CD8-positive, alpha-beta memory T cell (primary cell): ENCODE measurements around the gene INPP5K. TPM values are rescaled to one million over a fixed set of nuclear protein-coding genes. Genes with fewer than 3 reads are reported as not detected.
"Not testable (repeated sequence)": the region's sequence is repeated elsewhere in the genome, so short reads cannot be mapped to it uniquely, and the experiment has no call there.

Experiments used
- CTCF ChIA-PET: fragments of 350-600 bp; sonication (Branson Sonifier 250); formaldehyde crosslinking; loops from one replicate; lab custom pipeline; 2021; ENCODE audit warnings: antibody characterized with exemption; lab: Charles Lee
- POLR2A ChIA-PET: fragments of 350-600 bp; sonication (Branson Sonifier 250); formaldehyde crosslinking; loops from one replicate; lab custom pipeline; 2021; ENCODE audit warnings: antibody characterized with exemption; lab: Charles Lee
- DNase-seq, 5 donors: peaks; one replicate each; pipeline versions ENCODE4 v3.0.0 to v3.0.0-alpha.2; 2020 to 2022; ENCODE audit warnings: mixed read lengths in 1 of 5
- H3K27ac ChIP-seq: one replicate; pipeline ENCODE4 v1.7.0; 2013; ENCODE audit warnings: low read depth, mild to moderate bottlenecking, low read length, moderate library complexity
- H3K27me3 ChIP-seq: 2 replicates; pipeline ENCODE4 v1.7.0; 2013; ENCODE audit warnings: low read length, mild to moderate bottlenecking; ENCODE audit not compliant: insufficient read depth, poor library complexity, severe bottlenecking
- H3K36me3 ChIP-seq: 2 replicates; pipeline ENCODE4 v1.7.0; 2013; ENCODE audit warnings: mild to moderate bottlenecking, low read length, moderate library complexity; ENCODE audit not compliant: insufficient read depth
- H3K4me1 ChIP-seq: 2 replicates; pipeline ENCODE4 v1.7.0; 2013; ENCODE audit warnings: mild to moderate bottlenecking, low read length, moderate library complexity; ENCODE audit not compliant: insufficient read depth
- H3K4me3 ChIP-seq: 2 replicates; pipeline ENCODE4 v1.7.0; 2013; ENCODE audit warnings: mild to moderate bottlenecking, low read length
- H3K9me3 ChIP-seq: 2 replicates; pipeline ENCODE4 v1.7.0; 2013; ENCODE audit warnings: mild to moderate bottlenecking, low read length
- H3K27ac Mint-ChIP-seq, 8 donors: one replicate each; pipeline ENCODE4 v1.8.0; 2020 to 2021; ENCODE audit warnings: mixed read lengths in 8 of 8, mild to moderate bottlenecking in 6 of 8, inconsistent platforms in 3 of 8, moderate library complexity in 3 of 8
- H3K27me3 Mint-ChIP-seq, 2 donors: one replicate each; pipeline ENCODE4 v1.8.0; 2020 to 2021; ENCODE audit warnings: mixed read lengths in 2 of 2, mild to moderate bottlenecking in 1 of 2, moderate library complexity in 1 of 2
- H3K36me3 Mint-ChIP-seq, 3 donors: one replicate each; pipeline ENCODE4 v1.8.0; 2020 to 2021; ENCODE audit warnings: mixed read lengths in 3 of 3, inconsistent platforms in 1 of 3, mild to moderate bottlenecking in 1 of 3
- H3K4me1 Mint-ChIP-seq, 3 donors: one replicate each; pipeline ENCODE4 v1.8.0; 2020 to 2021; ENCODE audit warnings: mixed read lengths in 3 of 3, inconsistent platforms in 1 of 3, mild to moderate bottlenecking in 1 of 3
- H3K4me3 Mint-ChIP-seq, 7 donors: one replicate each; pipeline ENCODE4 v1.8.0; 2020 to 2021; ENCODE audit warnings: mixed read lengths in 7 of 7, mild to moderate bottlenecking in 6 of 7, moderate library complexity in 4 of 7, inconsistent platforms in 2 of 7
- H3K9me3 Mint-ChIP-seq, 5 donors: one replicate each; pipeline ENCODE4 v1.8.0; 2020 to 2022; ENCODE audit warnings: mixed read lengths in 5 of 5, mild to moderate bottlenecking in 3 of 5, moderate library complexity in 2 of 5, inconsistent platforms in 1 of 5
- polyA plus RNA-seq: library from polyadenylated mRNA; unstranded; fragments of 300-500 nt; fragmentation: Illumina TruSeq; gene quantifications from one replicate; pipeline ENCODE4 v1.2.3, GENCODE V29; 2021
- total RNA-seq, 2 experiments: library from RNA; stranded (reverse); gene quantifications; one replicate each; pipeline ENCODE4 v1.2.3, GENCODE V29; 2021

The INPP5K gene
- total and polyA plus RNA-seq, 3 experiments from 2014 or later: 29.5 to 80.2 (median 31.9) TPM

DNA sequence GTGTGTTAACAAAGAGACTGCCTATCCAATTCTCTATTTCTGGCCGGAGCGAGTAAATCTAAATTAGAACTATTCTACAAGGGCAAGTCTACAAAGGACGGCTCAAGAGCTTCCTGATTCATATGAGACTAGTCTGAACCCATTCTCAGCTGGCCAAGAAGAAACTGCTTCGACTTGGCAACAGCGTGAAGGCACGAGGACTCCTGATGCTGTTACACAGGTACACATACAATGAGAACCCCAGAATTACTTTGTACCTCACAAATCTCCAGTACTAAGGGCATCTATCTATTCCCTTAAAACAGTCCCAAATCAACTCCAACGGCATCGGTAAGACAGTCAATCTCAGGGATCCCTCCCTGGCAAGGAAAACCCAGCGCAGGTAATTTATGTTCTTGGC, 61.9 kb downstream of the INPP5K start:
- H3K36me3 Mint-ChIP-seq: peaks cover 0 to 28% (median 2%) of the 10 kb centered on the region in 3 donors
- ChIA-PET CTCF (interaction anchor here (1.2 to 1.5 kb wide), 2 partner anchors 10 to 89 kb away, joined by 4 to 5 read pairs; no protein-coding TSS in a partner anchor), POLR2A (interaction anchor here (1.0 kb wide), 1 partner anchor 62 kb away, joined by 3 read pairs; the partner anchor contains the start of gene INPP5K)
- Histone ChIP-seq H3K36me3 (no peaks in the 10 kb centered on the region), H3K27me3 (no peaks in the 10 kb centered on the region), H3K4me3 (peak overlapping the region; percentile 52), H3K4me1 (peaks cover 22% of the 10 kb centered on the region), H3K9me3 (no peaks in the 10 kb centered on the region), H3K27ac (peak overlapping the region; percentile 46)
- peaks cover 35 to 50% (median 45%) of the 10 kb centered on the region in 3 donors for H3K4me1 Mint-ChIP-seq
- no peaks in the 10 kb centered on the region for H3K9me3 Mint-ChIP-seq
- DNase-seq: no peak
- H3K27me3 Mint-ChIP-seq: peaks cover 0 to 5% of the 10 kb centered on the region in 2 donors
- H3K27ac Mint-ChIP-seq: peak overlapping the region; percentile 84 to 97 (median 92)
- H3K4me3 Mint-ChIP-seq: peak overlapping the region; percentile 88 to 97 (median 92)

DNA sequence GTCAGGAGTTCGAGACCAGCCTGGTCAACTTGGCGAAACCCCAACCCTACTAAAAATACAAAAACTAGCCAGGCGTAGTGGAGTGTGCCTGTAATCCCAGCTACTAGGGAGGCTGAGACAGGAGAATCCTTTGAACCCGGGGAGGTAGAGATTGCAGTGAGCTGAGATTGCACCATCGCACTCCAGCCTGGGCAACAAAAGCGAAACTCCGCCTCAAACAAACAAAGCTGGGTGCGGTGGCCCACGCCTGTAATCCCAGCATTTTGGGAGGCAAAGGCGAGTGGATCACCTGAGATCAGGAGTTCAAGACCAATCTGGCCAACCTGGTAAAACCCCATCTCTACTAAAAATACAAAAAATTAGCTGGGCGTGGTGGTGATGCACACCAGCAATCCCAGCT, 62.7 kb downstream of the INPP5K start:
- not testable (repeated sequence) for DNase-seq, H3K36me3 ChIP-seq, H3K27ac ChIP-seq, H3K9me3 ChIP-seq, H3K27me3 ChIP-seq, H3K9me3 Mint-ChIP-seq, H3K27me3 Mint-ChIP-seq, H3K4me3 ChIP-seq
- peaks cover 0 to 35% (median 6%) of the 10 kb centered on the region in 3 donors for H3K36me3 Mint-ChIP-seq
- CTCF ChIA-PET: interaction anchor here (1.2 to 1.5 kb wide), 2 partner anchors 10 to 88 kb away, joined by 4 to 5 read pairs; no protein-coding TSS in a partner anchor
- peaks cover 22% of the 10 kb centered on the region for H3K4me1 ChIP-seq
- POLR2A ChIA-PET: interaction anchor here (1.0 kb wide), 1 partner anchor 63 kb away, joined by 3 read pairs; the partner anchor contains the start of gene INPP5K
- peak overlapping the region; percentile 25 to 97 (median 66) for H3K4me3 Mint-ChIP-seq
- peak overlapping the region in 4 of 8 donors; percentile 43 to 70 (median 55) for H3K27ac Mint-ChIP-seq
- peaks cover 43 to 59% (median 53%) of the 10 kb centered on the region in 3 donors for H3K4me1 Mint-ChIP-seq

DNA sequence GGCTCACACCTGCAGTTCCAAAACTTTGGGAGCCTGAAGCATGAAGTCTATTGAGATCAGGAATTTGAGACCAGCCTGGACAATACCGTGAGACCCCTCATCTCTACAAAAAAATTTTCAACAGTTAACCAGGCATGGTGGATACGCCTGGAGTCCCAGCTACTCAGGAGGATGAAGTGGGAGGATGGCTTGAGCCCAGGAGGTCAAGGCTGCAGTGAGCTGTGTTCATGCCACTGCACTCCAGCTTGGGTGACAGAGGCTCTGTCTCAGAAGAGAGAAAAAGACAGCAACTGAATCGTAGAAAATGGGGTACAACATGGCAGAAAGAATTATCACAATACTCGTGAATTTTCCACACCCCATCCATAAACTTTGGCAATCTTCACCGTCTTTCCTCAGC, 63.6 kb downstream of the INPP5K start:
- H3K27ac ChIP-seq: no peak overlapping the region
- H3K27me3 ChIP-seq: no peaks in the 10 kb centered on the region
- peaks cover 0 to 5% of the 10 kb centered on the region in 2 donors for H3K27me3 Mint-ChIP-seq
- ChIA-PET CTCF (no interaction called here), POLR2A (no interaction called here)
- DNase-seq: no peak
- H3K4me3 ChIP-seq: no peak overlapping the region
- H3K9me3 Mint-ChIP-seq: no peaks in the 10 kb centered on the region
- H3K9me3 ChIP-seq: no peaks in the 10 kb centered on the region
- H3K36me3 ChIP-seq: no peaks in the 10 kb centered on the region
- H3K4me3 Mint-ChIP-seq: peak overlapping the region in 2 of 7 donors; percentile 70 to 80
- peak overlapping the region in 4 of 8 donors; percentile 43 to 76 (median 50) for H3K27ac Mint-ChIP-seq
- H3K4me1 ChIP-seq: peaks cover 26% of the 10 kb centered on the region
- H3K36me3 Mint-ChIP-seq: peaks cover 0 to 37% (median 6%) of the 10 kb centered on the region in 3 donors
- H3K4me1 Mint-ChIP-seq: peaks cover 46 to 66% (median 53%) of the 10 kb centered on the region in 3 donors

DNA sequence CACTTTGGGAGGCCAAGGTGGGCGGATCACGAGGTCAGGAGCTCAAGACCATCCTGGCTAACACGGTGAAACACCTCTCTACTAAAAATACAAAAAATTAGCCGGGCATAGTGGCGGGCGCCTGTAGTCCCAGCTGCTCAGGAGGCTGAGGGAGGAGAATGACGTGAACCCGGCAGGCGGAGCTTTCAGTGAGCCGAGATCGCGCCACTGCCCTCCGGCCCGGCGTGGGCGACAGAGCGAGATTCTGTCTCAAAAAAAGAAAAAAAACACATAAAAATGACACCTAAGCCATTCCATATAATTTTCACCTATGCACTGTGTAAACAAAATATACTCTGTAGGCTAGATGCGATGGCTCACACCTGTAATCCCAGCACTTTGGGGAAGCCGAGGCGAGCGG, 66.2 kb downstream of the INPP5K start:
- peaks cover 0 to 51% (median 8%) of the 10 kb centered on the region in 3 donors for H3K36me3 Mint-ChIP-seq
- H3K4me3 Mint-ChIP-seq: peak overlapping the region in 1 of 7 donors; percentile 59
- H3K9me3 Mint-ChIP-seq, H3K27me3 ChIP-seq, H3K27me3 Mint-ChIP-seq, H3K4me3 ChIP-seq, H3K36me3 ChIP-seq, H3K27ac ChIP-seq, DNase-seq, H3K9me3 ChIP-seq, CTCF ChIA-PET: not testable (repeated sequence)
- peak overlapping the region in 1 of 8 donors; percentile 42 for H3K27ac Mint-ChIP-seq
- POLR2A ChIA-PET: interaction anchor here (0.7 kb wide), 1 partner anchor 252 kb away, joined by 8 read pairs; no protein-coding TSS in a partner anchor
- peaks cover 28% of the 10 kb centered on the region for H3K4me1 ChIP-seq
- peaks cover 58 to 82% (median 64%) of the 10 kb centered on the region in 3 donors for H3K4me1 Mint-ChIP-seq

DNA sequence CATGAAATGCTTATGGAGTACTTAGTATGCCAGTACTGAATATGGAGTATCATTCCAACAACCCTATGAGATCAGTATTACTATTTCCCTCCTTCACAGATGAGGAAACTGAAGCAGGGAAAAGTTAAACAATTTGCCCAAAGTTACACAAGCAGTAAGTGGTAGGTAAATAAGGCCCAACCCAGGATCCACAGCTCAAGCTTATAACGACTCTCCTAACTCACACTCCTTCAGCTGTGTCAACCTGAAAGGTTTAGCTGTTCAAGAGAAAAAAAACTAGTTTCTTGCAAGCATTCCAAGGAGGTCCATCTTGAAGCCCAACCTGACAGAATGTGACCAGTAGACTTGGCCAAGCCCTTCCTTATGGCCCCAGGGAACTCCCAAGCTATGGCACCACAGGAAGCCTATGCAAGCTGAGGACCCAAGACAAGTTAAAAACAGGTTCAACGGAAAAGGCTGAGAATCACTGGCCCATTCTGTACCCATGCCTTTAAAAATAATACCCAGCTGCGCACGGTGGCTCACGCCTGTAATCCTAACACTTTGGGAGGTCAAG, 66.9 kb downstream of the INPP5K start:
- POLR2A ChIA-PET: interaction anchor here (0.7 kb wide), 1 partner anchor 252 kb away, joined by 8 read pairs; no protein-coding TSS in a partner anchor
- Histone ChIP-seq H3K4me3 (no peak overlapping the region), H3K4me1 (peaks cover 21% of the 10 kb centered on the region), H3K27ac (no peak overlapping the region), H3K9me3 (no peaks in the 10 kb centered on the region), H3K36me3 (no peaks in the 10 kb centered on the region), H3K27me3 (no peaks in the 10 kb centered on the region)
- DNase-seq: no peak
- Mint-ChIP-seq H3K4me3 (no peak overlapping the region), H3K9me3 (no peaks in the 10 kb centered on the region), H3K27ac (peak overlapping the region in 4 of 8 donors; percentile 4 to 47 (median 17)), H3K27me3 (no peaks in the 10 kb centered on the region), H3K4me1 (peaks cover 53 to 79% (median 60%) of the 10 kb centered on the region in 3 donors), H3K36me3 (peaks cover 0 to 48% (median 8%) of the 10 kb centered on the region in 3 donors)
- CTCF ChIA-PET: no interaction called here

DNA sequence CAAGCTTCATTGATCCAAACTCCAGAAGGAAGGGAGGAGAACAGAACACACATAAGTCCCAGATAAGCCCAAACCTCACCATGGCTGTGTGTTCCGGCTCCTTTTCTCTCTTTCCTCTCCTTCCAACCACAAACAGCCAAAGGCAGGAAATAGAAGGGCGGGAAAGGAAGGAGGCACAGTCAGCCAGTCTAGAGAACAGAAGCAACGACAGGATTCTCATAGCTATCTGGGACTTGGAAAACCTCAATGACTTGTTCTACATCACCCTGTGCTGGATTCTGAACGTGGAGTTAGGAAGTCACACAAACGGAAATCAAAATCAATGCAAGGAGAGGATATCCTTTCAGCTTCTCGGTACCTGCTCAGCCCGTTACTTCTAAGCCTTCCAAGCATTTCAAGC, 69.4 kb downstream of the INPP5K start:
- Mint-ChIP-seq H3K36me3 (peaks cover 0 to 36% (median 8%) of the 10 kb centered on the region in 3 donors), H3K4me1 (peaks cover 39 to 61% (median 39%) of the 10 kb centered on the region in 3 donors), H3K9me3 (no peaks in the 10 kb centered on the region), H3K27ac (peak overlapping the region in 2 of 8 donors; percentile 36 to 66), H3K4me3 (peak overlapping the region in 1 of 7 donors; percentile 3), H3K27me3 (no peaks in the 10 kb centered on the region)
- CTCF ChIA-PET: no interaction called here
- POLR2A ChIA-PET: no interaction called here
- Histone ChIP-seq H3K27ac (no peak overlapping the region), H3K4me3 (no peak overlapping the region), H3K27me3 (no peaks in the 10 kb centered on the region), H3K9me3 (no peaks in the 10 kb centered on the region), H3K36me3 (no peaks in the 10 kb centered on the region), H3K4me1 (peaks cover 14% of the 10 kb centered on the region)
- no peak for DNase-seq

DNA sequence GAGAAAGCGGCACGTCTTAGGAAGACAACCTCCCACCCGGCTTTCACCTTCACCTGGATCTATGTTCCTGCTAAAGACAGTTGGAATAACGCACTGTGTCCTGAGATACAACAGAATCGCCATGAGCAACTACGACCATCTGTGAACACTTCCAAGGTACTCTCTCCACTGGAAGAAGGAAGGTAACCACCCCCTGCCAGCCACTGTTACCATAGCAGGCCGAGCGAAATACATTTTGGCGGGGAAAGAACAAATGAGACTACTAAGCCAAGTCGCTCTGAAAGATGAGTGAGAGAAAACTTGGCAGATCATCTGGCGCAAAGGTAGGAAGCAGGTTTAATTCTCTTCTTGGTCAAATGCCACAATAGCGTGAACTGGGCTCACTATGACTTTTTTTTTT, 70.2 kb downstream of the INPP5K start:
- peak overlapping the region in 3 of 7 donors; percentile 0 to 46 (median 38) for H3K4me3 Mint-ChIP-seq
- Histone ChIP-seq H3K9me3 (no peaks in the 10 kb centered on the region), H3K36me3 (no peaks in the 10 kb centered on the region), H3K4me1 (peaks cover 14% of the 10 kb centered on the region), H3K27ac (no peak overlapping the region), H3K27me3 (no peaks in the 10 kb centered on the region), H3K4me3 (no peak overlapping the region)
- CTCF ChIA-PET: no interaction called here
- POLR2A ChIA-PET: no interaction called here
- H3K36me3 Mint-ChIP-seq: peaks cover 0 to 31% (median 6%) of the 10 kb centered on the region in 3 donors
- DNase-seq: no peak
- H3K27me3 Mint-ChIP-seq: no peaks in the 10 kb centered on the region
- H3K27ac Mint-ChIP-seq: peak overlapping the region in 2 of 8 donors; percentile 14 to 66
- H3K9me3 Mint-ChIP-seq: no peaks in the 10 kb centered on the region
- peaks cover 34 to 53% (median 36%) of the 10 kb centered on the region in 3 donors for H3K4me1 Mint-ChIP-seq

DNA sequence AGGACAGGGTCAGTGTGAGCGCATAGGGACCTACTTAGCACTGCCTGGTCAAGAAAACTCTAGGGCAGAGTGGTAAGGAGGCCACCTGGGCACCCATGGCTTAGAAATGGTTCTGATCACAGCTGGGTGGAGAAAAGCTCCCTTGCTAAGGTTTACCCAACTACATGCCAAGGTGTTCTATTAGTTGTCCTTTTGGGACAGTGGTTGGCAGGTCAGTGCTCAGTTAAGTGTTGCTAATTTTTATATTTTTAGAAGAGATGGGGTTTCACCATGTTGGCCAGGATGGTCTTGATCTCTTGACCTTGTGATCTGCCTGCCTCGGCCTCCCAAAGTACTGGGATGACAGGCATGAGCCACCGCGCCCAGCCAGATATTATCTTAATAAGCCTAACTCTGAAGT, 70.7 kb downstream of the INPP5K start:
- CTCF ChIA-PET, H3K27ac ChIP-seq, POLR2A ChIA-PET, H3K4me3 ChIP-seq, DNase-seq, H3K27me3 Mint-ChIP-seq, H3K27me3 ChIP-seq, H3K36me3 ChIP-seq, H3K4me3 Mint-ChIP-seq, H3K9me3 ChIP-seq, H3K9me3 Mint-ChIP-seq: not testable (repeated sequence)
- H3K4me1 Mint-ChIP-seq: peaks cover 34 to 52% (median 36%) of the 10 kb centered on the region in 3 donors
- H3K27ac Mint-ChIP-seq: peak overlapping the region in 3 of 8 donors; percentile 29 to 81 (median 54)
- H3K4me1 ChIP-seq: peaks cover 14% of the 10 kb centered on the region
- peaks cover 0 to 33% (median 6%) of the 10 kb centered on the region in 3 donors for H3K36me3 Mint-ChIP-seq
